Measurements from ENCODE around the gene MALSU1.
A peak's percentile ranks its signal among the peaks of the same experiment; 100 is the strongest.

Gene MALSU1

DNA sequence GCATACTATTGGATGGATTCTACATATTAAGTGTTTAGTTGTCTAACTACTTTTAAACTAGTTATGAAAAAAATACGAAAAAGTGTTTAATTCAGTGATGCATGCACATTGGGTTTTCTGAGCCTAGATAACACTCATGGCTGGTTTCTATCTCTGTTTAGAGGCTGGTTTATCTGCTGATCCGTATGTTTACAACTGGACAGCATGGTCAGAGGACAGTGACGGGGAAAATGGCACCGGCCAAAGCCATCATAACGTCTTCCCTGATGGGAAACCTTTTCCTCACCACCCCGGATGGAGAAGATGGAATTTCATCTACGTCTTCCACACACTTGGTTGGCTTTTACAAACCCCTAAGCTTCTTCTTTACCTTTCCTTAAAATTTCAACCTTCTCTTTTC, 42.4 kb upstream of the MALSU1 start:
- no peak overlapping the region for H3K4me3 ChIP-seq (ENCODE audit: low read length)
- H3K27ac ChIP-seq (ENCODE audit: low read depth, low read length): no peak overlapping the region
- no peaks in the 10 kb centered on the region for H3K36me3 ChIP-seq (ENCODE audit: control insufficient read depth, low read length)
- no peak overlapping the region for H3K4me2 ChIP-seq (ENCODE audit: low read length)
- H4K20me1 ChIP-seq (ENCODE audit: control insufficient read depth, insufficient read depth, low read depth, low read length): no peaks in the 10 kb centered on the region
- no peaks in the 10 kb centered on the region for H3K4me1 ChIP-seq (ENCODE audit: control insufficient read depth, low read length)
- peaks cover 39% of the 10 kb centered on the region for H3K27me3 ChIP-seq (ENCODE audit: control insufficient read depth, low read length)
- H3K9me3 ChIP-seq (ENCODE audit: control insufficient read depth, insufficient read depth, low read length): peaks cover 10% of the 10 kb centered on the region
- TF ChIP-seq, protein P1, sequence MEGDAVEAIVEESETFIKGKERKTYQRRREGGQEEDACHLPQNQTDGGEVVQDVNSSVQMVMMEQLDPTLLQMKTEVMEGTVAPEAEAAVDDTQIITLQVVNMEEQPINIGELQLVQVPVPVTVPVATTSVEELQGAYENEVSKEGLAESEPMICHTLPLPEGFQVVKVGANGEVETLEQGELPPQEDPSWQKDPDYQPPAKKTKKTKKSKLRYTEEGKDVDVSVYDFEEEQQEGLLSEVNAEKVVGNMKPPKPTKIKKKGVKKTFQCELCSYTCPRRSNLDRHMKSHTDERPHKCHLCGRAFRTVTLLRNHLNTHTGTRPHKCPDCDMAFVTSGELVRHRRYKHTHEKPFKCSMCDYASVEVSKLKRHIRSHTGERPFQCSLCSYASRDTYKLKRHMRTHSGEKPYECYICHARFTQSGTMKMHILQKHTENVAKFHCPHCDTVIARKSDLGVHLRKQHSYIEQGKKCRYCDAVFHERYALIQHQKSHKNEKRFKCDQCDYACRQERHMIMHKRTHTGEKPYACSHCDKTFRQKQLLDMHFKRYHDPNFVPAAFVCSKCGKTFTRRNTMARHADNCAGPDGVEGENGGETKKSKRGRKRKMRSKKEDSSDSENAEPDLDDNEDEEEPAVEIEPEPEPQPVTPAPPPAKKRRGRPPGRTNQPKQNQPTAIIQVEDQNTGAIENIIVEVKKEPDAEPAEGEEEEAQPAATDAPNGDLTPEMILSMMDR (IDR thresholded peaks at IDR 0.05; ENCODE audit: low read depth, low read length, poor library complexity, severe bottlenecking): no peak
- TF ChIP-seq EZH2phosphoT487 (IDR thresholded peaks at IDR 0.05; ENCODE audit: borderline replicate concordance, low read length): no peak
- no peaks in the 10 kb centered on the region for H3K79me2 ChIP-seq (ENCODE audit: control insufficient read depth, low read length)
- H3K9me2 ChIP-seq (replicated peaks; ENCODE audit: control insufficient read depth, low read length): no peaks in the 10 kb centered on the region
- no peaks in the 10 kb centered on the region for H3F3A ChIP-seq (ENCODE audit: control insufficient read depth, insufficient read depth)

DNA sequence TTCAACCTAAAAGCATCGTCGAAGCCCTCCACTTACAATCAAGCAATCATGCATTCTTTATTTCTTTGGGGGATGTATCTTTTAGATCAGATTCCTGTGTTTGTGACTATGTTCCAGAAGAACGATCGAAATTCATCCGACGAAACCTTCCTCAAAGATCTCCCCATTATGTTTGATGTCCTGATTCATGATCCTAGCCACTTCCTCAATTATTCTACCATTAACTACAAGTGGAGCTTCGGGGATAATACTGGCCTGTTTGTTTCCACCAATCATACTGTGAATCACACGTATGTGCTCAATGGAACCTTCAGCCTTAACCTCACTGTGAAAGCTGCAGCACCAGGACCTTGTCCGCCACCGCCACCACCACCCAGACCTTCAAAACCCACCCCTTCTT, 38.8 kb upstream of the MALSU1 start:
- H3K79me2 ChIP-seq (ENCODE audit: control insufficient read depth, low read length): no peaks in the 10 kb centered on the region
- no peaks in the 10 kb centered on the region for H4K20me1 ChIP-seq (ENCODE audit: control insufficient read depth, insufficient read depth, low read depth, low read length)
- peaks cover 16% of the 10 kb centered on the region for H3K4me1 ChIP-seq (ENCODE audit: control insufficient read depth, low read length)
- H3K4me2 ChIP-seq (ENCODE audit: low read length): no peak overlapping the region
- H3K27ac ChIP-seq (ENCODE audit: low read depth, low read length): no peak overlapping the region
- TF ChIP-seq, protein P1 (IDR thresholded peaks at IDR 0.05; ENCODE audit: low read depth, low read length, poor library complexity, severe bottlenecking): no peak
- TF ChIP-seq EZH2phosphoT487 (IDR thresholded peaks at IDR 0.05; ENCODE audit: borderline replicate concordance, low read length): no peak
- no peak overlapping the region for H3K4me3 ChIP-seq (ENCODE audit: low read length)
- H3K36me3 ChIP-seq (ENCODE audit: control insufficient read depth, low read length): no peaks in the 10 kb centered on the region
- H3K9me2 ChIP-seq (replicated peaks; ENCODE audit: control insufficient read depth, low read length): no peaks in the 10 kb centered on the region
- H3K27me3 ChIP-seq (ENCODE audit: control insufficient read depth, low read length): peaks cover 21% of the 10 kb centered on the region
- H3F3A ChIP-seq (ENCODE audit: control insufficient read depth, insufficient read depth): no peaks in the 10 kb centered on the region
- no peaks in the 10 kb centered on the region for H3K9me3 ChIP-seq (ENCODE audit: control insufficient read depth, insufficient read depth, low read length)

DNA sequence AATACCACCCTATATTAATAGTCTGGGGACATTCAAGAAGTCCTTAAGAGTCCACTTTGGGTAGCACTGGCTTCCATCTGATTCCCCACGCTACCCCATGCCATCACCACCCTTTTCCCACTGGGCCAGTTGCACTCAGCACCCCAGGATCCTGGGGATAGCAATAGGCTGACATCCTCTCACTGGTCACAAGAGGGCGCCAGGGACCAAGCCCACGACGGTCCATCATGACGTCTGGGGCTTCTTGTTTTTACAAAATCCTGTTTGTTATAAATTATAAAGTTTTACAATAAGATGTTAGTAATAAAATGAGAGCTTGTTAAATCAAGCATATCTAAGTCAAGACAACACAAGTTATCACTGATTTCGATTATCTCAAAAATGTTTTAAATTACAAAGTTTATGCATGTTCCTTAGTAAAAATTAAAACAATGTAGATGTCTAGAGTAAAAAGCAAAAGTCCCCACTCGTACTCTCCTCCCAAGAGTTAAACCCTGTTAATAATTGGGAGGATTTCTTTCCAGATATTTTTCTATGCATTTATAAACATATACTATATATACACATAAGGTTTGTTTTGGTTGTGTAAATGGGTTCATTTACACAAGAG, 37.2 kb upstream of the MALSU1 start:
- H3K9me2 ChIP-seq (replicated peaks; ENCODE audit: control insufficient read depth, low read length): no peaks in the 10 kb centered on the region
- peaks cover 16% of the 10 kb centered on the region for H3K4me1 ChIP-seq (ENCODE audit: control insufficient read depth, low read length)
- H3K27me3 ChIP-seq (ENCODE audit: control insufficient read depth, low read length): peaks cover 16% of the 10 kb centered on the region
- H3K9me3 ChIP-seq (ENCODE audit: control insufficient read depth, insufficient read depth, low read length): no peaks in the 10 kb centered on the region
- H3K36me3 ChIP-seq (ENCODE audit: control insufficient read depth, low read length): no peaks in the 10 kb centered on the region
- no peaks in the 10 kb centered on the region for H4K20me1 ChIP-seq (ENCODE audit: control insufficient read depth, insufficient read depth, low read depth, low read length)
- no peak overlapping the region for H3K4me3 ChIP-seq (ENCODE audit: low read length)
- H3F3A ChIP-seq (ENCODE audit: control insufficient read depth, insufficient read depth): no peaks in the 10 kb centered on the region
- no peaks in the 10 kb centered on the region for H3K79me2 ChIP-seq (ENCODE audit: control insufficient read depth, low read length)
- no peak overlapping the region for H3K27ac ChIP-seq (ENCODE audit: low read depth, low read length)
- no peak for TF ChIP-seq EZH2phosphoT487 (IDR thresholded peaks at IDR 0.05; ENCODE audit: borderline replicate concordance, low read length)
- TF ChIP-seq, protein P1 (IDR thresholded peaks at IDR 0.05; ENCODE audit: low read depth, low read length, poor library complexity, severe bottlenecking): peak; percentile 90
- H3K4me2 ChIP-seq (ENCODE audit: low read length): peak overlapping the region; percentile 28

All from DOHH2 (cell line).